Activated CD8-positive, alpha-beta T cell treated with anti-CD3 and anti-CD28 coated beads, Interleukin-2, amount 10 ng/mL, durations not matched to agents 7 days and 5 days (primary cell): Measurements from ENCODE around the gene CFHR1. TPM values are rescaled to one million over a fixed set of nuclear protein-coding genes. Genes with fewer than 3 reads are reported as not detected.
"Not testable (repeated sequence)": the region's sequence is repeated elsewhere in the genome, so short reads cannot be mapped to it uniquely, and the experiment has no call there.

Experiments used
- ATAC-seq: fragments of 150-1000 bp; cut with Tn5 transposase; one replicate; pipeline ENCODE4 v1.10.0; 2021; ENCODE audit warnings: moderate library complexity
- CTCF ChIA-PET: fragments of 350-600 bp; sonication (Branson Sonifier 250); formaldehyde crosslinking; loops from one replicate; lab custom pipeline; 2021; ENCODE audit warnings: antibody characterized with exemption; lab: Charles Lee
- POLR2A ChIA-PET: fragments of 350-600 bp; sonication (Branson Sonifier 250); formaldehyde crosslinking; loops from one replicate; lab custom pipeline; 2021; ENCODE audit warnings: antibody characterized with exemption; lab: Charles Lee
- DNase-seq: peaks from one replicate; pipeline ENCODE4 v3.0.0-alpha.2; 2020
- H3K27ac Mint-ChIP-seq: one replicate; pipeline ENCODE4 v1.8.0; 2021; ENCODE audit warnings: mild to moderate bottlenecking, mixed read lengths
- H3K27me3 Mint-ChIP-seq: one replicate; pipeline ENCODE4 v1.8.0; 2021; ENCODE audit warnings: low read depth, mixed read lengths
- H3K36me3 Mint-ChIP-seq: one replicate; pipeline ENCODE4 v1.8.0; 2021; ENCODE audit warnings: low read depth, mixed read lengths
- H3K4me1 Mint-ChIP-seq: one replicate; pipeline ENCODE4 v1.8.0; 2021; ENCODE audit warnings: low read depth, mixed read lengths
- H3K4me3 Mint-ChIP-seq: one replicate; pipeline ENCODE4 v1.8.0; 2021; ENCODE audit warnings: mild to moderate bottlenecking, mixed read lengths
- H3K9me3 Mint-ChIP-seq: one replicate; pipeline ENCODE4 v1.8.0; 2022; ENCODE audit warnings: mixed read lengths; ENCODE audit not compliant: insufficient read depth
- total RNA-seq, 2 experiments: library from RNA; stranded (reverse); gene quantifications; one replicate each; pipeline ENCODE4 v1.2.3, GENCODE V29; 2021

Gene CFHR1
- total RNA-seq, 2 experiments from 2014 or later: not detected

DNA sequence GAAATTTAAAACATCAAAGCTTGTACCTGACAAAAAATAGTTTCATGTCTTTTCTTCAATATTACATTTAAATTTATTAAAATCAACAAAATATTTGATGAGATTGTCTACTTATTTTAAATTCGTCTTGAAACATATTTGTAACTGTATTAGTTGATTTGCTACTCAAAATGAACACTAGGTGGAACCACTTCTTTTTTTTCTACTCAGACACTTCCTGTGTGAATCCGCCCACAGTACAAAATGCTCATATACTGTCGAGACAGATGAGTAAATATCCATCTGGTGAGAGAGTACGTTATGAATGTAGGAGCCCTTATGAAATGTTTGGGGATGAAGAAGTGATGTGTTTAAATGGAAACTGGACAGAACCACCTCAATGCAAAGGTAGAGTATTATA lies 8.3 kb downstream of the CFHR1 start:
- DNase-seq (peak; percentile 18), ATAC-seq (peak; percentile 53)
- POLR2A ChIA-PET, H3K4me3 Mint-ChIP-seq, H3K36me3 Mint-ChIP-seq, H3K9me3 Mint-ChIP-seq, H3K27me3 Mint-ChIP-seq, H3K4me1 Mint-ChIP-seq, H3K27ac Mint-ChIP-seq, CTCF ChIA-PET: not testable (repeated sequence)

DNA sequence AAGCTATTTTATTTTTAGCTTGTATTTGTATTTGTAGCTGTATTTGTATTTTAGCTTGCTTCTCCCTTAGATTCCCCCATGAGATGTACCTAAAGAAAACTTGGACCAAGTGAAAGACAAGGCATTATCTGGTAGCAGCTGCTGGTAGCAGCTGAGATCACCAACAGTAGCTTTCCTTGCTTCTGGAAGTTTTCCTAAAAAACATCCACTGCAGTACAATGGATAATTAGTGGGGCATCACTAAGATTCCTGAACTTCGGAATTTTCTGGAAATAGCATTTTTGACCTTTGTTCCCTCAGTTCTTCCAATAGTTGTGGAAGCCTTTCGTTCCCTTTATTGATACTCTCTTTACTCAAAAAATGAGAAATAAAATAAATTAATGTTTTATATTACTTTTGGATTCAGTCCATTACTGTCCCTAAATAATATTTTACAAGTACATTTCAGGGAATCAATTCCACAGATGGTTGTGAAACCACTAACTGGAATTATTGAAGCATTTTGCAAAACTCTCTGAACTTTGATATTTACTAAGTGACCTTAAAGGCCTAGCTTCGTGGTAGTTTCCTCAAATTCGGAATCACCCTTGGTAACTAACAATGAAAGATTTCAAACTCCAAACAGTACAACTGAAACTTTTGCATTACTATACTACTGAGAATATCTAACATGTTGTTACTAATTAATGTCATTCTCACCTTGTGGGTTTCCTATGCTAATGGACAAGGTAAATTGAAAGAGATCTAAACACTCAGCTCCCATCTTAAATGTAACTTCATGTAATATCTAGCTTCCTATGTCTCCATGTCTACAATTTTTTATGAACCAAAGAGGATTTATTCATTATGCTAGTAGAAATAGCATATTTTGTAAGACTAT lies 30.3 kb downstream of the CFHR1 start:
- CTCF ChIA-PET, H3K27me3 Mint-ChIP-seq, H3K9me3 Mint-ChIP-seq, H3K27ac Mint-ChIP-seq, POLR2A ChIA-PET, H3K4me3 Mint-ChIP-seq, ATAC-seq, DNase-seq, H3K36me3 Mint-ChIP-seq, H3K4me1 Mint-ChIP-seq: not testable (repeated sequence)

DNA sequence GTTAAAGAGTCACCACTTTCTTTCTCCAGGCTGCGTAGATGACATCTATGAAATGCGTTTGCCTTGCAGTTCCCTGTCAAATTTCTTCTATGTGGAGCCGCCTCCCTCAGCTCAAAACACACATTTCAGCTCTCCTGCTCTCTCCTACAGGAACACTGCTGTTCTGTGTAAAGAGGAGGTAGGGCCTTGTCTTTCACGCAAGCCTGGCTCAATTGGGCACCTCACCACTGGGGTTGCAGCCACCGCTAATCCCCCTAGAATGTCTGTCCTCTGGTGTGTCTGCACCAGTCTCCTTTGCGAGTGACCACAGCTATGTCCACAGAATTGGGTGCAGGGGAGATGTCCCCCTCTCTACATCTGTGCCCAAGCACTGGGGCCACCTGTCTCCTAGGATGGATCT lies 36.5 kb downstream of the CFHR1 start:
- DNase-seq: no peak
- no peaks in the 10 kb centered on the region for H3K4me1 Mint-ChIP-seq

DNA sequence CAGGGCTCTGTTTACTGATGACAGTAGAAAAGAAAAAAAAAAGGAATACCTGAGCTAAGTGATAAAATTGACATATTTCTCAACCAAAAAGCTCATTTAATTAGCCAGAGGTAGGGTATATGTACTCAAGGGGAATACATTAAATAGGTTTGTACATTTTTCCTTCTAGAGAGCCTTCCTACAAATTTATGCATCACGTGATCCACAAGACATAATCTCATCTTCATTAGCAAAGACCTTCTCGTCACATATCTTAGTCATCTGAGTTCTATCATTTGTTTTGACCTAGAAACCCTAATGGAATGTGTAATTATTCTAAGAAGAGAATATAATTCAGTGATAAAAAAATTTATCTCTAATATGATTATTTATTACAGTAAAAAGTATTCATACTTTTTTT lies 37.7 kb downstream of the CFHR1 start:
- H3K4me3 Mint-ChIP-seq: no peak overlapping the region
- no peak overlapping the region for H3K27ac Mint-ChIP-seq
- no peaks in the 10 kb centered on the region for H3K9me3 Mint-ChIP-seq
- no peaks in the 10 kb centered on the region for H3K4me1 Mint-ChIP-seq
- DNase-seq: no peak
- ChIA-PET POLR2A (no interaction called here), CTCF (no interaction called here)
- no peaks in the 10 kb centered on the region for H3K36me3 Mint-ChIP-seq
- ATAC-seq: no peak
- H3K27me3 Mint-ChIP-seq: no peaks in the 10 kb centered on the region

More for the DNA sequence above, 36.5 kb downstream of the CFHR1 start:
- Mint-ChIP-seq H3K36me3 (no peaks in the 10 kb centered on the region), H3K27ac (no peak overlapping the region), H3K4me3 (no peak overlapping the region), H3K9me3 (no peaks in the 10 kb centered on the region), H3K27me3 (no peaks in the 10 kb centered on the region)
- ChIA-PET POLR2A (no interaction called here), CTCF (no interaction called here)
- no peak for ATAC-seq

DNA sequence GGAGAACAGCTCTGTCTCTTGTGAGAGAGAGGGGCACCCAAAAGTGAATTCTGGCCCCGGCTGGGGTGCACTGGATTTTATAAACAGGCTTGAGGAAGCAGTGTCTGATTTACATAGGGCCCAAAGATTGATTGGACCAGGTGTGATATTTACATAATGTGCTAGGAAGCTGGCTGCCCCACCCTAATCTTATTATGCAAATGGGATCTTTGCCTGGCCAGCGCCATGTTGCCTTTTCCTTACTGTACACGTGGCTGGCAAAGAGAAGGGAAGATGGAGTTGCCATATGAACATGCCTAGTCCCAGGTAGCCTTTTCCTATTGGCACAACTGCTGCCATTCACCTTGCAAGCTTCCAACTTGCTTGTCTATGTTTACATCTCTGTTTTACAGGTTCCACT lies 39.3 kb downstream of the CFHR1 start:
- Mint-ChIP-seq H3K4me3 (no peak overlapping the region), H3K27ac (no peak overlapping the region), H3K36me3 (no peaks in the 10 kb centered on the region), H3K4me1 (no peaks in the 10 kb centered on the region), H3K27me3 (no peaks in the 10 kb centered on the region), H3K9me3 (no peaks in the 10 kb centered on the region)
- ChIA-PET CTCF (no interaction called here), POLR2A (no interaction called here)
- DNase-seq: no peak
- ATAC-seq: no peak

DNA sequence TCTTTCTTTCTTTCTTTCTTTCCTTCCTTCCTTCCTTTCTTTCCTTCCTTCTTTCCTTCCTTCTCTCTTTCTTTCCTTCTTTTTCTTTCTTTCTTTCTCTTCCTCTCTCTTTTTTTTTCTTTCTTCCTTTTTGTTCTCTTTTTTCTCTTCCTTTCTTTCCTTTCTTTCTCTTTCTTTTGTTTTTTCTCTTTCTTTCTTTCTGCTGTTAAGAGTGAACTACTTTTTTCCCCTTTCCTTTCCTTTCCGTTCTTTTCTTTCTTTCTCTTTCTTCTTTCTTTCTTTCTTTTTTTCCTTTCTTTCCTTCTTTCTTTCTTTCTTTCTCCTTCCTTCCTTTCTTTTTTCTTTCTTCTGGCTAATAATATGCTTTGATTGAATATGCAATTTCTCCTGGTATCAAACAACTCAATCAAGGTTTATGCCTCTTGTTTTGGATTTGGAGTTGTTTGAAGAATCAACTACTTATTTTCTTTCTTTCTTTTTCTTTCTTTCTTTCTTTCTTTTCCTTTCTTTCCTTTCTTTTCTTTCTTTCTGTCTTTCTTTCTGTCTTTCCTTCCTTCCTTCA lies 40.9 kb downstream of the CFHR1 start:
- no peak for DNase-seq
- ChIA-PET POLR2A (no interaction called here), CTCF (no interaction called here)
- H3K27ac Mint-ChIP-seq: no peak overlapping the region
- no peaks in the 10 kb centered on the region for H3K9me3 Mint-ChIP-seq
- H3K4me1 Mint-ChIP-seq: no peaks in the 10 kb centered on the region
- H3K36me3 Mint-ChIP-seq: no peaks in the 10 kb centered on the region
- no peak overlapping the region for H3K4me3 Mint-ChIP-seq
- no peak for ATAC-seq
- no peaks in the 10 kb centered on the region for H3K27me3 Mint-ChIP-seq

DNA sequence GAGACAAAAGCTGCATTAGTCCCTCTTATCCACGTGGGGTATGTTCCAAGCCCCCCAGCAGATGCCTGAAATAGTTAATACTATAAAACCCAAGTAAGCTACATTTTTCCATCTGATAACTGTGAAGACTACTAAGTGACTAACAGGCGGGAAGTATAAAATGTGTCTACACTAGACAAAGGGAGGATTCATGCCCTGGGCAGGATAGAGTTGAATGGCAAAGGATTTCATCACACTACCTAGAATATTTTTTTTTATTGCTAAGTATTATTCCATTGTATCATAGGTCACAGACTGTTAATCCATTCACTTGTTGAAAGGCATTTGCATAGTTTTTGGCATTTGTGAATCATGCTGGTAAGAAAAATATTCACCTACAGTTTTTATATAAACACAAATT lies 41.9 kb downstream of the CFHR1 start:
- no peak overlapping the region for H3K4me3 Mint-ChIP-seq
- H3K27me3 Mint-ChIP-seq: no peaks in the 10 kb centered on the region
- CTCF ChIA-PET: no interaction called here
- POLR2A ChIA-PET: no interaction called here
- ATAC-seq: no peak
- H3K4me1 Mint-ChIP-seq: no peaks in the 10 kb centered on the region
- H3K36me3 Mint-ChIP-seq: no peaks in the 10 kb centered on the region
- DNase-seq: no peak
- no peak overlapping the region for H3K27ac Mint-ChIP-seq
- no peaks in the 10 kb centered on the region for H3K9me3 Mint-ChIP-seq

DNA sequence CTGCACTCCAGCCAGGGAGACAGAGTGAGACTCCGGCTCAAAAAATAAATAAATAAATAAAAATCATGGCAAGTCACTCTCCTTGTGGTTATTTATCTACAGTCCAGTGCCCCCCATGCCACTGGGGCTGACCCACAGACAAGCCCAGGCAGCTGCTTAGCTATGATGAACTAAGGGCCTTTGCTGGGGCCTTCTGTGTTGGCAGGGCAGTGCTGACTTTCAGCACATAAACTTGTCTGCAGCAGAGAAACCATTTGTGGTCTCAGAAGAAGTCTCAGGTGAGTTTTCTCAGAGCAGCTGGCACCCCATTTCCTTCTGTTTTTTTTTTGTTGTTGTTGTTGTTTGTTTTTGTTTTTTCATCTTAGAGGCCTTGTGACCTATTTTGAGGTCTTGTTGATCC lies 47.4 kb downstream of the CFHR1 start:
- Mint-ChIP-seq H3K36me3 (no peaks in the 10 kb centered on the region), H3K27me3 (no peaks in the 10 kb centered on the region), H3K4me3 (no peak overlapping the region)

DNA sequence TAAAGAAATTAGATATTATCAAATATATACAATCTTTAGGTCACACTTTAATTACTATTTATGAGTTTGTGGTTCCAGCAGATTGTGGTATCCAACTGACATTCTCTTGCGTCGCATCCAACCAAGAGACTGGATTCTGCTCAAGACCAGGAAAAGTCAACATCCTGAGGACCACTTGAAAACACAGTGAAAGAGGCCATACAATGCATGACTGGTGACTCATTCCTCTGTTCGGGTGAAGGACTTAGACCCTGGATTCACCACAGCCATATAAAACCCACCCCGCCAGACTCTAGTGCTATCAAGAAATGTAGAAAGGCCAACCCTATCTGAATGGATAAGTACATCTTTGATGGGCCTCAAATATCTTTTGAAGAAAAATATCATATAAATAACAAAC lies 53.9 kb downstream of the CFHR1 start:
- Mint-ChIP-seq H3K27me3 (peaks cover 5% of the 10 kb centered on the region), H3K4me1 (no peaks in the 10 kb centered on the region), H3K27ac (no peak overlapping the region), H3K36me3 (no peaks in the 10 kb centered on the region), H3K9me3 (no peaks in the 10 kb centered on the region), H3K4me3 (no peak overlapping the region)
- POLR2A ChIA-PET: no interaction called here
- CTCF ChIA-PET: no interaction called here
- ATAC-seq (no peak), DNase-seq (no peak)

More for the DNA sequence above, 47.4 kb downstream of the CFHR1 start:
- CTCF ChIA-PET: no interaction called here
- no peak for ATAC-seq
- POLR2A ChIA-PET: no interaction called here
- Mint-ChIP-seq H3K9me3 (no peaks in the 10 kb centered on the region), H3K4me1 (no peaks in the 10 kb centered on the region), H3K27ac (no peak overlapping the region)
- no peak for DNase-seq

DNA sequence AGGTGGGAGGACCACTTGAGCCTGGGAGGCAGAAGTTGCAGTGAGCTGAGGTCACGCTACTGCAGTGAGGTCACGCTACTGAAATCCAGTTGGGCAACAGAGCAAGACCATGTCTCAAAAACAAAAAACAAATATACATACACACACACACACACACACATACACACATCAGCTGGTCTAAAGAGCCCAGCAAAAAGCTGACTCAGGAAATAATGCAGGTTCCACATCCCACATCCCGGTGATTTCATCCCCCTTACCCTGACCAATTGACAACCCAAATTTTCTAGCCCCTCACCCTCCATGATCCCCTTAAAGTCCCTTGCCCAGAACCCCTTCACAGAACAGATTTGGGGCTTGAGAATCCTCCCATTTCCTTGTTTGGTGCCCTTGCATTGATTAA lies 56.4 kb downstream of the CFHR1 start:
- Mint-ChIP-seq H3K36me3 (no peaks in the 10 kb centered on the region), H3K27ac (no peak overlapping the region), H3K4me3 (no peak overlapping the region), H3K9me3 (no peaks in the 10 kb centered on the region), H3K27me3 (peaks cover 6% of the 10 kb centered on the region), H3K4me1 (no peaks in the 10 kb centered on the region)
- ChIA-PET CTCF (no interaction called here), POLR2A (no interaction called here)
- DNase-seq (no peak), ATAC-seq (no peak)

DNA sequence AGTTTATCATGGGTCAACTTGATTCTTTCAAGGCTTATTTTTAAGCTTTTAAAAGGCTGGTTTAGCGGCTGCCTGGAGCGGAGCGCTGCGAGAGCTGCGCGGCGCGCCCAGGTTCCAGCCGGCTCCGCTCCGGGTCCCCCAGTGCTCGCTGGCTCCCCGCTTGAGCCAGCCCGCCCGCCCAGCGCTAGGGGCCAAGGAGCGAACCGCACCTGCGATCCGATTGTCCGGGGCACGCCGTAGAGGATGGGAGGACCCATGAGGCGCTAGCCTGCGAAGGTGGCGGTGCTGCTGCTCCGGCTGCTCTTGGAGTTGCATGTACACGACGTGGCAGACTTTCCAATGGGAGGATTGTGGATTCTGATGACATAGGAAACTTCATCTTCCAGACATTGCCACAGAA lies 58.4 kb downstream of the CFHR1 start:
- Mint-ChIP-seq H3K4me3 (no peak overlapping the region), H3K36me3 (no peaks in the 10 kb centered on the region), H3K4me1 (no peaks in the 10 kb centered on the region), H3K27ac (no peak overlapping the region), H3K9me3 (no peaks in the 10 kb centered on the region), H3K27me3 (peaks cover 6% of the 10 kb centered on the region)
- no peak for ATAC-seq
- no peak for DNase-seq
- ChIA-PET POLR2A (no interaction called here), CTCF (no interaction called here)
